IPS-18a (cell line): ENCODE measurements around the gene BLVRA.
"Not testable (repeated sequence)": the region's sequence is repeated elsewhere in the genome, so short reads cannot be mapped to it uniquely, and the experiment has no call there.

Experiments
- H3K27ac ChIP-seq: one replicate; pipeline ENCODE4 v1.5.1; 2013; ENCODE audit warnings: low read length
- H3K27me3 ChIP-seq: one replicate; pipeline ENCODE4 v1.6.1; 2013; ENCODE audit warnings: mild to moderate bottlenecking, low read length; ENCODE audit not compliant: control insufficient read depth, insufficient read depth
- H3K36me3 ChIP-seq: one replicate; pipeline ENCODE4 v1.6.1; 2013; ENCODE audit warnings: low read depth, low read length; ENCODE audit not compliant: control insufficient read depth
- H3K4me1 ChIP-seq: one replicate; pipeline ENCODE4 v1.6.1; 2013; ENCODE audit warnings: low read depth, low read length; ENCODE audit not compliant: control insufficient read depth
- H3K4me3 ChIP-seq: one replicate; pipeline ENCODE4 v1.5.1; 2013; ENCODE audit warnings: low read length
- H3K9ac ChIP-seq: one replicate; pipeline ENCODE4 v1.6.1; 2013; ENCODE audit warnings: mild to moderate bottlenecking, low read length, moderate library complexity
- H3K9me3 ChIP-seq: one replicate; pipeline ENCODE4 v1.6.1; 2013; ENCODE audit warnings: low read depth, low read length; ENCODE audit not compliant: control insufficient read depth

BLVRA gene

DNA sequence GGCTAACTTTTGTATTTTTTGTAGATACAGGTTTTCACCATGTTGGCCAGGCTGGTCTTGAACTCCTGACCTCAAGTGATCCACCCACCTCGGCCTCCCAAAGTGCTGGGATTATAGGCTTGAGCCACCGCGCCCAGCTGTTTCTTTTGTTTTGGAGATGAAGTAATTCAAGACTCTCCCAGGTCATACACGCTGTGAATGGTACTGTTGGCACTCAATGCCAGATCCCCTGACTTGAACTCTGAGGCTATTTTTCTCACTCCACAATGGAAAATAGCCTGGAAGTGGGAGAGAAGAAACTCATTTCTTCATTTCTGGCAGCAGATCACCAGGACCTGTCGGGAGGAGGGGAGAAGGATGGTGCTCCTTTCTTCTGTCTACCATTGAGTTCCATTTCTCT lies 32.4 kb downstream of the BLVRA start:
- Histone ChIP-seq H3K4me3 (no peak overlapping the region), H3K27me3 (no peaks in the 10 kb centered on the region), H3K9ac (no peak overlapping the region), H3K9me3 (no peaks in the 10 kb centered on the region), H3K27ac (no peak overlapping the region), H3K4me1 (no peaks in the 10 kb centered on the region), H3K36me3 (no peaks in the 10 kb centered on the region)

DNA sequence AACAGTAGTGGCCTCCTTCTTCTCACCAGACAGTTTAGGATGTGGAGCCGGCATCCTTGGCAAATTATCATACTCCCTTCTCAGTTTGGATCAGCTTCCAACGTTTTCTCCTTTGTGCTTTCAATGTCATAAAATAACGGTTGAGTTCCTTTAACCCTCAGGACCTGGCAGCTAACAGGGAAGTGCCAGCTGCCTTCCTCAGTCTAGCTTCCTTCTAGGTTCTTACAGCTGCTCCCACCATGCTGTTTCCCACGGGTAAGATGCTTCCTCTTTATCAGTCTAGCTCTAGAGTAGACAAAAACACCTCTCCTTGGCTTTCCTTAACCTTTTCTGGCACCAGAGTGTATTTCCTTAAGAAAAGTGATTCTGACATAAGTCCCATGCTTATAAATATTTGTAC lies 33.2 kb downstream of the BLVRA start:
- H3K36me3 ChIP-seq, result no peaks in the 10 kb centered on the region
- no peak overlapping the region for H3K27ac ChIP-seq
- no peaks in the 10 kb centered on the region for H3K4me1 ChIP-seq
- H3K9me3 ChIP-seq, result no peaks in the 10 kb centered on the region
- no peaks in the 10 kb centered on the region for H3K27me3 ChIP-seq
- H3K4me3 ChIP-seq, result no peak overlapping the region
- no peak overlapping the region for H3K9ac ChIP-seq

DNA sequence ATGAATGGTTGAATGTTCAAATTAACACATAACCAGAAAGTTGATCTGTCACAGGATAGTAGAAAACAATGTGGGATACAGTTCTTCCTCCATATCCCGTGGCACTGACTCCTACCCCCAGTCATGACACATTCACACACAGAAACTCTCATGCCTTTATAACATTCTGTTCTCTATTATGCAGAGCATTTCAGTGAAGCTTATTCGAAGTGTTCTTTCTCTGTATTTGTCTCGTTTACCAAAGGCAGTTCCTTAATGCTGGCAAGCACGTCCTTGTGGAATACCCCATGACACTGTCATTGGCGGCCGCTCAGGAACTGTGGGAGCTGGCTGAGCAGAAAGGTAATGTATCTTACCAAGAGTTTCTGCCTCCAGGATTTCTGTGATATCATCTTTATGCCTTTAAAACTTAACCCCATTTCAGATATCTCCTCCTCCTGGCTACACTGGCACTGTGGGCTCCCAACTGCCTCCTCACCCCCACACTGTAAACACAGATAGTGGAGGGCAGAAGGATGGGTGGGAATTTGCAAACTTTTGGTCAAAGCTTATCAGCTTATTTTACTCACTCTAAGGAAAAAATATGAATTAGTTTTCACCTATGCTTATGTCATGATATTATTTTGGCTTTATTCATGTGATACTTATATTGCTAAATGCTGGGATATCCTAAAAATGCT lies 34.1 kb downstream of the BLVRA start:
- no peaks in the 10 kb centered on the region for H3K9me3 ChIP-seq
- no peaks in the 10 kb centered on the region for H3K27me3 ChIP-seq
- no peak overlapping the region for H3K27ac ChIP-seq
- H3K4me3 ChIP-seq, result no peak overlapping the region
- H3K4me1 ChIP-seq, result no peaks in the 10 kb centered on the region
- H3K9ac ChIP-seq, result no peak overlapping the region
- no peaks in the 10 kb centered on the region for H3K36me3 ChIP-seq

DNA sequence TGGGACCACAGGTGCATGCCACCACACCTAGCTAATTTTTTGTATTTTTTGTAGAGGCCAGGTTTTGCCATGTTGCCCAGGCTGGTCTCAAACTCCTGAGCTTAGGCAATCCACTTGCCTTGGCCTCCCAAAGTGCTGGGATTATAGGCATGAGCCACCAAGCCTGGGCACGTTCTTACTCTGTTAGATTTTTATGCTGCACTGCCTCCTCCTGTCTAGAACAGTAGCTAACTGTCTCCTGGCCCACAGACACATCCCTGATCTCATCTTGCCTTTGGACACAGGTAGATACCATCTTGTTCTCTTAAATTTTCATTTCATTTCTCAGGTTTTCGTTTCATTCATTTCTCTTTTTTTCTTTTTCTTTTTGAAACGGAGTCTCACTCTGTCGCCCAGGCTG lies 41.1 kb downstream of the BLVRA start:
- H3K27me3 ChIP-seq, result no peaks in the 10 kb centered on the region
- H3K4me1 ChIP-seq, result no peaks in the 10 kb centered on the region
- H3K4me3 ChIP-seq, result no peak overlapping the region
- no peak overlapping the region for H3K9ac ChIP-seq
- peaks cover 6% of the 10 kb centered on the region for H3K36me3 ChIP-seq
- H3K27ac ChIP-seq, result no peak overlapping the region
- H3K9me3 ChIP-seq, result no peaks in the 10 kb centered on the region

DNA sequence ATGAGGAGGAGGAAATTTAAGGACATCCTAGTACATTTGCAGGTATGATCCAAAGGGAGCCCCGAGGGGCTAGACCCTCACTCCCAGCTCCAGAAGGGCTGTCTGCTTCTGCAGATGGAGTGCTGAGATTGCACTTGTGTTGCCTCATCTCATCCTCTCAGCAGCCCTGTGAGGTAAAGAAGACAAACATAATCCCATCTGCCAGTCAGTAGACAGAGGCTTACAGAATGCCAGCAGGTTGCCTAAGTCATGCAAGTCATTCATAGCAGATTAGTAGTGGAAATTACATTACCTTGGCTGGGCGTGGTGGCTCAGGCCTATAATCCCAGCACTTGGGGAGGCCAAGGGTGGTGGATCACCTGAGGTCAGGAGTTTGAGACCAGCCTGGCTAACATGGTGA lies 45.4 kb downstream of the BLVRA start:
- Histone ChIP-seq H3K4me3 (no peak overlapping the region), H3K4me1 (no peaks in the 10 kb centered on the region), H3K27ac (no peak overlapping the region), H3K9ac (no peak overlapping the region), H3K27me3 (no peaks in the 10 kb centered on the region), H3K36me3 (peaks cover 11% of the 10 kb centered on the region), H3K9me3 (no peaks in the 10 kb centered on the region)

DNA sequence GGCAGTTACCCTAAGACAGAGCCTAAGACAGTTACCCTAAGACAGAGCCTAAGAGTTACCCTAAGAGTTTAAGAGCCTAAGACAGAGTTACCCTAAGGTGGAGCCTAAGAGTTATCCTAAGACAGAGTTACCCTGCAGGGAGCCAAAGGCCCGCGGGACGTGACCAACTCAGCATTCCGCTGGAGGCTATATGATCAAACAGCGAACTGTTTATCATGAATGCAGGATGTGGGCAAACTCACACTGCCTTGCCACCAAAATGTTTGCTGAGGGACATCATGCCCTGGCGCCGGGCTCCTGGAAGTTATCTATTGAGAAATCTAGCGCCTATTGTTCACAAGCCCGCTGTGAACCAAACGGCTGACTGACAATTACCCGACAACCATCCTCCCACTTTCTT lies 49.9 kb downstream of the BLVRA start:
- Histone ChIP-seq H3K27ac (no peak overlapping the region), H3K4me3 (no peak overlapping the region), H3K36me3 (peaks cover 7% of the 10 kb centered on the region), H3K4me1 (no peaks in the 10 kb centered on the region), H3K9me3 (no peaks in the 10 kb centered on the region), H3K27me3 (no peaks in the 10 kb centered on the region), H3K9ac (no peak overlapping the region)

DNA sequence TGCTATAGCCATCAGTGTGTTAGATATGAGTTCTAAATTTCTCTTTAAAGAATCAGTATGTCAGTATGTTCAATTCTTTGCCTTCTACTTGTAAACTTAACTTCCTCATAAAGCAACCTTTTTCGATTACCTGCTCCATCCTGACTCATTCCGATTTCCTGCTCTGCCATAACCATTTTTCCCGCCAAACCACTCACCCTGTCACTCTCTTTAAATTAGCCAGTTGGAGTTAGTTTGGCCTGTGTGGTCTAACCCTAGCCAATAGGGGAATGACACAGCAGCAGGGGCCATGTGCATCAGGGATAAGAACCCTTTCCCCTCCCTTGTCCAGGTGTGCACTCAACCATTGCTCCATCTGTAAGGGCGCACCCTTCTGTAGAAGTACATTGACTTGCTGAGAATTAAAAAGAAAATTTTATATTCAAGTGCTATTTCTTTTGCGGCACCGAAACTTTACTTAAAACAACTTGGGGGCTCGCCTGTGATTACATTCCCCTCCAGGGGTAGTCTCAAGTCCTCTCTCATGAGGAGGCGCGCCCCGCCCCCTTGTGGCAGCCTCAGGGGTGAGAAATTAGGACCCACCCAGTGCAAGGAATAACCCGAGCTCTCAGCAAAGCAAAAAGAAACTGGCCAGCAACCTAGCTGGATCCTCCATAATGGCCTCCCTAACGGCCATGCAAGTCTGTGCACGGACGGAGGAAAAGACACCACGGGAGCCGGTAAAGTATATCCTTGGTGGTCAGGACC lies 51.9 kb downstream of the BLVRA start:
- H3K9me3 ChIP-seq, H3K9ac ChIP-seq: not testable (repeated sequence)

DNA sequence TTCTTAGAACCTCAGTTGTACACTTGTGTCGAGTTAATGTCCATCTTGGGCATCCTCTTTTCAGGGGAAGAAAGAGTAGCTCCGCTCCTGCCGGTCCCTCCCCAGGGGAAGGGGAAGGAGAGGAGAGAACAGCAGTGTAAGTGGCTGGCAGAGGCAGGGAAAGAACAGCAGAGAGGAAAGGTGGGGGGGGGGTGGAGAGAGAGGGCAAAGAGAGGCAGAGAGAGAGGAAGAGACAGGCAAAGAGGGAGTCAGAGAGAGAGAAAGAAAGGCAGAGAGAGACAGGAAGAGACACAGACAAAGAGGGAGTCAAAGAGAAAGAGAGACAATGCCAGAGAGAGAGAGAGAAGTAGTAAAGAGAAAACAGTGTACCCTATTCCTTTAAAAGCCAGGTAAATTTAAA lies 56.9 kb downstream of the BLVRA start:
- Histone ChIP-seq H3K36me3 (no peaks in the 10 kb centered on the region), H3K4me3 (no peak overlapping the region), H3K4me1 (peaks cover 8% of the 10 kb centered on the region), H3K27ac (no peak overlapping the region), H3K27me3 (no peaks in the 10 kb centered on the region), H3K9me3 (no peaks in the 10 kb centered on the region), H3K9ac (no peak overlapping the region)

More for the DNA sequence above, 51.9 kb downstream of the BLVRA start:
- H3K36me3 ChIP-seq, H3K27ac ChIP-seq, H3K4me3 ChIP-seq, H3K4me1 ChIP-seq, H3K27me3 ChIP-seq: not testable (repeated sequence)

DNA sequence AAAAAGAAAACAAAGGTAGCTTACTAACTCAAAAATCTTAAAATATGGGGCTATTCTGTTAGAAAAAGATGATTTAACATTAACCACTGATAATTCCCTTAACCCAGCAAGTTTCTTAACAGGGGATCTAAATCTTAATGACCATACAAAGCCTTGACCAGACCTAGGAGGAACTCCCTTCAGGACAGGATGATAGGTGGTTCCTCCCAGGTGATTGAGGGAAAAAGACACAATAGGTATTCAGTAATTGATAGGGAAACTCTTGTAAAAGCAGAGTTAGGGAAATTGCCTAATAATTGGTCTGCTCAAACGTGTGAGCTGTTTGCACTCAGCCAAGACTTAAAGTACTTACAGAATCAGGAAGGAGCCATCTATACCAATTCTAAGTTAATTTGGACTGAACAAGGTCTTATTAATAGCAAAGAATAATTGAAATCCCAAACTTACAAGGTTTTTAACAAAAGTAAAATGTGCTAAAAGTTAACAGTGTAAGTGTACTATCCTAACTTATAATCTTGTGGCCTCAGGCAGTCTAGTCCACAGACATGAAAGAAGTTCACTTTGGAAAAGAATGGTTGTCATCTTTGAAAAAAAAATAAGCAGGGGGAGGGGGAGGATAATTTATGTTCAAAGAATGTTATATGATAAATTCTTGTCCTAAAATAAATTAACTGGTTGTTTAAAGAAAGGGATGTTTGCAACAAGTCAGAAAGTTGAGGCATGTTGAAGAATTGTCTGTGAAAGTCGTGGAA lies 57.7 kb downstream of the BLVRA start:
- H3K4me1 ChIP-seq, H3K27me3 ChIP-seq, H3K9ac ChIP-seq, H3K9me3 ChIP-seq, H3K4me3 ChIP-seq, H3K27ac ChIP-seq, H3K36me3 ChIP-seq: not testable (repeated sequence)

DNA sequence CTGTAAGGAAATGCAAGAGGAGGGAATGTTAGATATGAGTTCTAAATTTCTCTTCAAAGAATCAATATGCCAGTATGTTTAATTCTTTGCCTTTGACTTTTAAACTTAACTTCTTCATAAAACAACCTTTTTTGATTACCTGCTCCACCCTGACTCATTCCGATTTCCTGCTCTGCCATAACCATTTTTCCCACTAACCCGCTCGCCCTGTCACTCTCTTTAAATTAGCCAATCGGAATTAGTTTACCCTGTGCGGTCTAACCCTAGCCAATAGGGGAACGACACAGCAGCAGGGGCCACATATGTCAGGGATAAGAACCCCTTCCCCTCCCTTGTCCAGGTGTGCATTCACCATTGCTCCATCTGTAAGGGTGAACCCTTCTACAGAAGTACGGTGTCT lies 64.9 kb downstream of the BLVRA start:
- not testable (repeated sequence) for H3K27ac ChIP-seq, H3K27me3 ChIP-seq, H3K9ac ChIP-seq, H3K4me3 ChIP-seq, H3K36me3 ChIP-seq, H3K9me3 ChIP-seq
- peaks cover 14% of the 10 kb centered on the region for H3K4me1 ChIP-seq

DNA sequence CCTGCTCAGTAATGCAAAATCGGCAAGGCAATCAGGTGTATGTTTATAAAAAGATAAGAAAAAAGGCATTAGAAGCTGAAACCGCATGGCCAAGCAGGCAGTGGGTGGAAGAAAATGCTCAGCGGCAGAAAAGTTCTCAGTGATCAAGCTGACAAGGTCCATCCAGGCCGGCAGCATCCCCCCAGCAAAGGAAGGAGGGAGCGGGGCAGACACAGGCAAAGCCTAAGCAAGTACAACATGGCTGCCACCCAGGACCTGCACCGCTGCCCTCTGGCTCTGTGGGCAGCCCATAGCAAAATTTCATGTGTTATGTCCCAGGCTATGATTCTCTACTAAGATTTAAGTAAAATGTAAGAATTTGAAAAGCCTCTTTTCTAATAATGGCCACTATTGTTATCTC lies 65.5 kb downstream of the BLVRA start:
- Histone ChIP-seq H3K9ac (no peak overlapping the region), H3K4me1 (peaks cover 14% of the 10 kb centered on the region), H3K27me3 (no peaks in the 10 kb centered on the region), H3K36me3 (no peaks in the 10 kb centered on the region), H3K4me3 (no peak overlapping the region), H3K27ac (no peak overlapping the region), H3K9me3 (no peaks in the 10 kb centered on the region)
